ENCODE results near the gene KLK14.

GRCh38 chr19:51099047-51099382, 16.3 kb upstream of the KLK14 start:
- TF ChIP-seq CTCF (IDR thresholded peaks at IDR 0.05; ENCODE audit: insufficient read depth, low read depth, low read length) (no peak), EZH2 (IDR thresholded peaks at IDR 0.05; ENCODE audit: insufficient read depth, low read length) (no peak)

Data from astrocyte (in vitro differentiated cells and primary cell).